8988T (cell line): ENCODE measurements around the gene GLRA3.
"Not testable (repeated sequence)": the region's sequence is repeated elsewhere in the genome, so short reads cannot be mapped to it uniquely, and the experiment has no call there.

ENCODE experiments used
- DNase-seq: peaks from one replicate; pipeline ENCODE4 v3.0.0; 2011

GLRA3 gene

GRCh38 chr4:174713181-174713580 lies 115.9 kb downstream of the GLRA3 start:
- DNase-seq, result no peak

- DNase-seq, result no peak
Observed at GRCh38 chr4:174709526-174709925, 119.5 kb downstream of the GLRA3 start.

DNA sequence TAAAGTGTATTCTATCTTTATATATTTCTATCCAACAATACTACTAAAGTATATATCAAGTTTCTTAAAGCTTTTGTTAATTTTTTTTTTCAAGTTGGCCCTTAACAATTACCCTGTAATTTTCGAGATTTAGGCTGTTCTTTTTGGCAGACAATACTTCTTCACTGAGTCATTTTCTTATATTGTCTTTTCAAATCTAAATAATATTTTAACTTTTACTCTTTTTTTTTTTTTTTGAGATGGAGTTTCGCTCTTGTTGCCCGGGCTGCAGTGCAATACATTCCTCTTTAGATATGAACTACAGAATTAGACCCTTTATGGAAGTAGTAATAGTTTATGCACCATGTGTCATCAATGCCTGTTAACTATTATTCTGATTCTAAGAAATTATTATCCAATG lies 120.7 kb downstream of the GLRA3 start:
- DNase-seq, result no peak

DNA sequence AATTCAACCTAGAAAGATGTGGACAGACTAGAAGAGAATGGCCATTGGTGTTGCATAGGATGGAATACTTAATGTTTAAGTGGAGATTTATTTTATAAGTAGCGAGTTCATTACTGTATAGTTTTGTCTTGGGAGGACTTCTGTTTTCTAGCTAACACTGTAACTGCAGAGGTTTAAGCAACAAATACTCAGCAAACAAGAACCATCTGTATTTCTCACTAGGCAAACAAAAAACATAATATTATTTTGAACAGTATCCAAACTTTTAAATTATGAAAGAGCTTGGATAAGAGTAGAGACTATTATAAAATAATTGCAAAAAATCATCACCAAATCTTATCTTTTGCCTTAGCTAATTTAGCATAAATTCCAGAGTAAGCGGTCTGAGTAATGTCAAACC lies 121.1 kb downstream of the GLRA3 start:
- no peak for DNase-seq

DNA sequence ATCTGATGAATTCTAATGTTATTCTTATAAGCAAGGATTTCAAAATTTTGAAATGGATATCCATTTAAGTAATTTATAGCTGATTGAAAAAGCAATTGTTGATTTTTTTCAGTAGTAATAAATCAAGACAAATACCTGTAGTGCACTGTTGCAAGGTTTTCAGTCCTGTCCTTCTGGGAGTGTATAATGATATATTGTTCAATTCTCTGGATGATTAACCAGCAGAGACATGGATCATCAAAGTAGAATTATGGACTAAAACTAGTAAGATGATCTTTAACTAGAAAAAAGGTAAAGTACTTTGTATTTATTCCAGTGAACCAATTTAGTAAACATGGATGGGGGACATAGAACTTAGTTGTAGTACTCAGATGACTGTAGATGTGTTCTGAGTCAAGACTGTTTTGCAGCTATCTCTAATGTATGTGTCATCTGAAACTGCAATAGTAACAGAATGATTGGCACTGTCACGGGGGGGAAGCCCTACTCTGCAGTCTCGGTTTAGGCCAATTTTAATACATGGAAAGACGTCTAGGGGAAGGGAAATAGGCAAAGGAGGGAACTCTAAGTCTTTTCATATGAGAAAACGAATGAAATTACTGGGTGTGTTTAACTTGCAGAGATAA lies 121.9 kb downstream of the GLRA3 start:
- no peak for DNase-seq

DNA sequence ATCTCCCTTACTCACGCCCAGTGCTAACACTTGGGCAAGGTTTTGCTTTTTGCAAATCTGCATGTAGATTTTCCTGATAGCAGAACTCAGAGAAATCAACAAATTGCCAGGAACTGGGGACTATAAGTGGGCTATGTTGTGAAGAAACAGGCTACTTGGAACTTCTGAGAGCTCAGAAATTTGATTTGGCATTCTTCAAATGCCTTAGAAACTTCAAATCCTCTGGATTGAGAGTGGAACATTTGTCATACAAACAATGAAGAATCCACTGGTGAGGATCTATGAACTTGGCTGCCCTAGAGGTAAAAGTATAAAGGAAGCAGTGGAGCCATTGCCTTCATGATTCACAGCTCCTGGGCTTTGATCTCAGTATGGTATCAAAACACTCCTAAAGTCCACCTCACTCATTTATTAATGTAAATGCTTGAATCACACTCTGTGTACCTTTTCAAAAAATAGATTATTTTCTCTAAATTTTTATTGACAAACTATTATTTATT lies 126.0 kb downstream of the GLRA3 start:
- DNase-seq, result no peak

DNA sequence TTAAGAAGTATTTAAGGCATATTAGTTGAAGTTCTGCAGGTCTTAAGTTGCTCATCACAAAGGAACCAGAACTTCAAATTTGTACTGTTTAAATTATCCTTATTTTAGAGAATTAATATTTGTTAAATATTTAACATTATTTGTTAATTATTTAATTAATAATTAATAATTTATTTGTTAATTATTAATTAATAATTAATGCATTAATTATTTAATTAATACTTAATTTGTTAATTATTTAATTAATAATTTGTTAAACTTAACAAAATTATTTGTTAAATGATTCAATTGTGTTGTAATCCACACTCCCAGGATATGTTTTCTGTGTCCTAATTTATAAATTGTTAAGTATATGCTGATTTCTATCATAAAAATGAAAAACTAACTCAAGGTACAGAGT lies 129.4 kb downstream of the GLRA3 start:
- no peak for DNase-seq

DNA sequence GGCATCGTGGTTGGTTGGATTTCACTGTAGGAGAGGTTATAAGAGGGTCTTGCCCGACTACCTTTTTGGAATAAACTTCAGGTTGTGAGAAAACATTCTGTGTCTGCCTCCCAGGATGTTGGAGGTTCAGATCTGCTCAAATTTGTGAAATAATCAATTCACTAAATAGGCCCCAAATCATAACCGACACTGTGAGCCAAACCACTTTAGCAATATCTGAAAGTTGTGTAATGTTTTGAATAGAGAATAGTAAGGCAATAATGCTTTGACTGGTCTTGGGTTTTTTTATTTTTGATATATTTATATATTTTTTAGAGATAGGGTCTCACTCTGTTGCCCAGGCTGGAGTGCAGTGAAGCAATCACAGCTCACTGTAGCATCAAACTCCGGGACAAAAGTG lies 131.2 kb downstream of the GLRA3 start:
- DNase-seq, result no peak

GRCh38 chr4:174697202-174697601 lies 131.8 kb downstream of the GLRA3 start:
- no peak for DNase-seq

- DNase-seq, result no peak
Observed at GRCh38 chr4:174696657-174697056, 132.4 kb downstream of the GLRA3 start.

DNA sequence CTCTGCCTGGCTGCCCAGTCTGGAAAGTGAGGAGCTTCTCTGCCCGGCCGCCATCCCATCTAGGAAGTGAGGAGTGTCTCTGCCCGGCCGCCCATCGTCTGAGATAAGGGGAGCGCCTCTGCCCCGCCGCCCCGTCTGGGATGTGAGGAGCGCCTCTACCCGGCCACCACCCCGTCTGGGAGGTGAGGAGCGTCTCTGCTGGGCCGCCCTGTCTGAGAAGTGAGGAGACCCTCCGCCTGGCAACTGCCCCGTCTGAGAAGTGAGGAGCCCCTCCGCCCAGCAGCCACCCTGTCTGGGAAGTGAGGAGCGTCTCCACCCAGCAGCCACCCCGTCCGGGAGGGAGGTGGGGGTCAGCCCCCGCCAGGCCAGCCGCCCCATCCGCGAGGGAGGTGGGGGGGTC lies 137.2 kb downstream of the GLRA3 start:
- not testable (repeated sequence) for DNase-seq

DNA sequence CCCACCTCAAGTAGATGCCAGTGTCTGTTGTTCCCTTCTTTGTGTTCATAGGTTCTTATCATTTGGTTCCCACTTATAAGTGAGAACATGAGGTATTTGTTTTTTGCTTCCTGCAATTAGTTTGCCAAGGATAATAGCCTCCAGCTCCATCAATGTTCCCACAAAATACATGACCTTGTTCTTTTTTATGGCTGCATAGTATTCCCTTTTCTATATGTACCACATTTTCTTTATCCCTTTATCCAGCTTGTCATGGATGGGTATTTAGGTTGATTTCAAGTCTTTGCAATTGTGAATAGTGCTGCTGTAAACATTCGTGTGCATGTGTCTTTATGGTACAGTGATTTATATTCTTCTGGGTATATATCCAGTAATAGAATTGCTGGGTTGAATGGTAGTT lies 138.4 kb downstream of the GLRA3 start:
- no peak for DNase-seq

GRCh38 chr4:174689618-174690017 lies 139.4 kb downstream of the GLRA3 start:
- no peak for DNase-seq

DNA sequence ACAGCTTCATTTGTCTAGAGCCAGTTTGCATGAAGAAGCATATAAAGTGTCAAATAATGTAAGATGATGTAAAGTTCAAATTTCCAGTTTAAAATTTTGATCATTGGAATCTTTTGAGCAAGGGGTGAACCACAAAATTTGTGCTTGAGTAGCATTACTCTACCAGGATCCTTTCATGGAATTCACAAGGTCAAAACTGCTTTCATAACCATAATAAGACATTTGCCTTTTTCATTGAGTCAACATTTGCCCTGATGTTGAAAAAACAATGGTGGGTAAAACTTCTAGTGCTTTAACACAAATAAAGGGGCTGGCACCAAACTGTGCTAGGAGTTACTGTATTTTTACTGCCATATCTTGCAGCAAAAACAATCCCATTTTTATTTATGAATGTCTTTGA lies 142.2 kb downstream of the GLRA3 start:
- no peak for DNase-seq

- DNase-seq, result no peak
Observed at GRCh38 chr4:174681723-174682300, 147.2 kb downstream of the GLRA3 start.

GRCh38 chr4:174674305-174674840 lies 154.7 kb downstream of the GLRA3 start:
- no peak for DNase-seq

- no peak for DNase-seq
Observed at GRCh38 chr4:174673865-174674264, 155.2 kb downstream of the GLRA3 start.

- DNase-seq, result no peak
Observed at GRCh38 chr4:174672276-174672675, 156.8 kb downstream of the GLRA3 start.

- no peak for DNase-seq
Observed at GRCh38 chr4:174669270-174669669, 159.8 kb downstream of the GLRA3 start.

DNA sequence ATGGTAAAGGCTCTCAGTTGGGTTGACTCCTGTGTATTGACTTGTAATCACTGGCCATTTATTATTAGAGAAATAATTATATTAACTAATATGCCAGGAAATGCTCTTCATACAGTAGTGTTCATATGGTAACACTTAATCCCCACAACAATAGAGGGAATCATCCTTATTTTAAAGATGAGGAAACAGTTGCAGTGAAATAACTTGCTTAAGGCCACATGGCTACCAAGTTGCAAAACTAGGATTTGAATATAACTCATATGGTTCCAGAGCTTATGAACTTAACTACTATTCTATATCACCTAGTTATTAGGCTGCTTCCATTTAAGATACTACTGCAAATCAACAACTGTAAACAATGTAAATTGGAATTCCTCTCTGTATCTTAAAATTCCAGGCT lies 163.2 kb downstream of the GLRA3 start:
- no peak for DNase-seq

DNA sequence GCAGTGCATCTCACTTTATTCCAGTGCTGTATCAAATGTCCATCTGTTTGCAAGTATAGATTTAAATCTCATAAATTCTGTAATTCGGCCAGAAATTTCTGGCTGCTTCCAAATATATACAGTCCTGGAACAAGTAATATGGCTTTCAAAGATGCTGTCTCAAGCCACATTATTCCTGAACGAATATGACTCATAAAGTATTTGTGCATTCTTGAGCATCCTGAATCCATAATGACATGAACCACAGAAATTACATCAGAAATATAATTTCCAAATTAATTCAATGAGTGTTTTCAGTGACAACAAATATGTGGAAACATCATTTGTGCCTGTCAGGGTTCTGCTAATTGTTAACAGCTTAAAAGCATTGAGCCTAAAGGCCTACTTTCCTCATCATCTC lies 165.8 kb downstream of the GLRA3 start:
- DNase-seq, result no peak

DNA sequence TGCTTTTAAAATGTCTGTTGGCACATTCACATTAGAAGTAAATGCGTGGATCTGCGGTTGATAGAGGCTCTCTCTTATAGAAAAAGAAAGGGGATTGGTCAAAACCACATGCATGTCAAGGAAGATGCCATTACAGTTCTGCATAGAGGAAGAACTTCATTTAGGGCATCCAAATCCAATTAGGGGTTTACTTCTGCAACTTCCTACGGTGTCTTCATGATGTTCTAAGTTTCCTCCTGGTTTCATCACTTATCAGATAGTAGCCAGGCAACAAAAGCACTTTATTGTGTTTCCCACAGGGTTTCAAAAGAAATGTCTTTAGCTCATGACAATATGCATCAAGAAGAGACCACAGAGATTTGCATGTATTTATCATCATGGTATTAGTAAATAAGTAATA lies 170.8 kb downstream of the GLRA3 start:
- no peak for DNase-seq

DNA sequence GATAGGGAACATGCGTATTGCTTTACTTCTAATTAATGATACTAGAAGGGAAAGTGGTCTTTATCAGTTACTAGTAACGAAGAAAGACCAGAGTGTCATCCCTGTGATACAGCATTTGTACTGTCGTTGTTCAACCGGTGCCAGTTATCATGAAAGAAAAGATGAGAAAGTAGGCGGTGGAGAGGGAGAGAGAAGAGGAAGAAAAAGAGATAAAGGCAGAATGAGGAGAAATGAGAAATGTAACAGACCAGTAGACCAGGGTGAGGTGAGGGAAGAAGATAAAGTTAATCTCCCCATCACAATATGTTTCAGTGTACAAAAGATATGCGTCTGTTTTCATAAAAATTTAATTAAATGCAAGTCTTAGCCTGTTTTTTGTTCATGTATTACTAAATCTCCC lies 171.6 kb downstream of the GLRA3 start:
- DNase-seq, result no peak

DNA sequence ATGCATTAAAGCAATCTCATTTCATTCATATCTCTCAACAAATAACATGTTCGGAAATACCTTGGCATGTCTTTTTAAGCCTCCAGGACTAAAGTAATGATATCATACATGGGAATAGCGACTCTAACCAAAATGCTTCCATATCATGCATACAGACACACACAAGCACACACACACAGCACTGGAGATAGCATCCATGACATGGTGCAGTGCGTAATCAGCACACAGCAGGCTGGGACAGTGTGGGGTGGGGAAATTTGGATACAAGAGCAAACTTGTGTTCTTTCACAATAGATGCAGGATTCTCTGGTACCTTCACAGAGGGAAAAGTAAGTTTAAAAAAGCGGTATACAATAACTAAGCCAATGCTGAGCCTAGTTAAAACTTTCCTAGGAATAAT lies 174.4 kb downstream of the GLRA3 start:
- DNase-seq, result no peak
